GM18508 (cell line): ENCODE results near the gene MBNL2.
"Not testable (repeated sequence)": the region's sequence is repeated elsewhere in the genome, so short reads cannot be mapped to it uniquely, and the experiment has no call there.

Experiments
- ATAC-seq: cut with Tn5 transposase; IDR thresholded peaks from one replicate; pipeline ENCODE4 v1.9.1; 2021; ENCODE audit warnings: moderate number of reproducible peaks; ENCODE audit not compliant: insufficient read depth, unreplicated experiment

MBNL2 gene

GRCh38 chr13:97207252-97207651, 14.9 kb upstream of the MBNL2 start:
- ATAC-seq: not testable (repeated sequence)

- ATAC-seq: no peak
Observed at GRCh38 chr13:97211300-97211699, 10.8 kb upstream of the MBNL2 start.

GRCh38 chr13:97212004-97212403, 10.1 kb upstream of the MBNL2 start:
- no peak for ATAC-seq

GRCh38 chr13:97212601-97213040, 9.5 kb upstream of the MBNL2 start:
- no peak for ATAC-seq

GRCh38 chr13:97214921-97215320, 7.2 kb upstream of the MBNL2 start:
- peak; percentile 15 for ATAC-seq

- ATAC-seq: peak; percentile 47
Observed at GRCh38 chr13:97215325-97215724, 6.8 kb upstream of the MBNL2 start.

- ATAC-seq: no peak
Observed at GRCh38 chr13:97219226-97219625, 2.9 kb upstream of the MBNL2 start.

- ATAC-seq: no peak
Observed at GRCh38 chr13:97220151-97220900, 1.8 kb upstream of the MBNL2 start.

GRCh38 chr13:97221046-97221445, 1.1 kb upstream of the MBNL2 start:
- ATAC-seq: no peak

- no peak for ATAC-seq
Observed at GRCh38 chr13:97221466-97221865, 667 bp upstream of the MBNL2 start.

GRCh38 chr13:97223037-97223710, 1.0 kb downstream of the MBNL2 start:
- ATAC-seq: no peak

- ATAC-seq: no peak
Observed at GRCh38 chr13:97223711-97224541, 1.8 kb downstream of the MBNL2 start.

GRCh38 chr13:97224544-97225300, 2.6 kb downstream of the MBNL2 start:
- ATAC-seq: no peak

GRCh38 chr13:97225533-97225932, 3.4 kb downstream of the MBNL2 start:
- no peak for ATAC-seq

GRCh38 chr13:97226013-97226412, 3.9 kb downstream of the MBNL2 start:
- no peak for ATAC-seq

- ATAC-seq: peak; percentile 35
Observed at GRCh38 chr13:97226788-97227627, 4.9 kb downstream of the MBNL2 start.

- ATAC-seq: no peak
Observed at GRCh38 chr13:97228850-97229521, 6.9 kb downstream of the MBNL2 start.

GRCh38 chr13:97229699-97230098, 7.6 kb downstream of the MBNL2 start:
- ATAC-seq: no peak
